Measurements from ENCODE around the gene C1D.

The C1D gene

GRCh38 chr2:68057658-68058396 is 5.0 kb downstream of the C1D start:
- no peak for FAIRE-seq

DNA sequence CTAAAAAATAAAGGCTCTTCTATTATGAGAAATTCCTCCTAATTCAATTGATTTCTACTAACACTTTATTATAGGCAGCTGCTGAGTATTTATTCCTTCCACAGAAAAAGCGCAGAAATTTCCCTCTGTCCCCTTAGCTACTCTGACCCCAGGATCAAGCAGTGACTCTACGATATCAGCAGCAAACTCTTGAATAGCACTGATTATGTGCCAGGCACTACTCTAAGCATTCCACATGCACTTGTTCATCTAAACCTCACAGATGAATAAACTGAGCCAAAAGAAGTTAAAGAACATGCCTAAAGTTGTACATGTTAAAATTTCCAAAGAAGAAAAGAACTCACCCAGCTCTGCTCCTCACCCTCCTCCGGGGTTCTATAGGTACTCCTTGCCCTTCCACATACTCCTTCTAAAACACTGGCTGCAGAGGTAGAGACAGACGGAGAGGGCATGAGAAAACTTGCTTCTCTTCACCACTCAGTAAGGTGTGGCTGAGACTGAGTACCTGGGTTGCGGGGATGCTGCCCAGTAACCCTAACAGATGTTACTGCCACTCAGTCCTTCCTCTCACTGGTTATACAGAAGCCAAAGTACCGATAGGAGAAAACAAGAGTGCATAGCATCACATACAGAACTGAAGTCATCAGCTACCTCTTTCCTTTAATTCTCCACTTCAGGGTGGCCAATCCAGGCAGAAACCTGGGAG is 9.9 kb downstream of the C1D start:
- no peak for FAIRE-seq

GRCh38 chr2:68050353-68050752 is 12.5 kb downstream of the C1D start:
- no peak for FAIRE-seq

DNA sequence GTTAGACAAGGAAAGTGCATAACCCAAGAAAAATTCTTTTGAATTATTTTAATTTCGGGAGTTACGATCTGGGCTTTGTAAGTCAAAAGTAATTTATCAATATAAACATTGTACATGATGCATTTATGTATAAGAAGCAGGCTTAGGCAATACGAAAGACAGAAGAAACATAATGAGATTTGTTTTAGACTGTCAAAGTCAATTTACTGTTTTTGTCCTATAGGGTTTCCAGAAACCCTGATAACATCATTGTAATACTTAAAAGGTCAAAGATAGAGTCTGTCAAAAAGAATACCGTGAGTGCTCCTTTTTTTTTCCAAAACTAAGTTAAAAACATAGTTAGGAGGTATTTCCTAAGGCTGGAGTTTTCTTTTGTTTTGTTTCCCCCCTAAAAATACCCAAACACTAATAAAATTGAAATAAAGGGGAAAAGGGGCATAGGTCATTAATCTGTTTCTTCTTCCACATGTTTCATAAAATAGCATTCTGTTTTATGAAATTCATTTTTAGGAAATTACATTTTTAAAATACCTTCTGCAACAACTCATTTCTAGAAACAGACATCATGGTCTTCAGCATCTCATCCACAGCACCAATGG is 16.1 kb downstream of the C1D start:
- FAIRE-seq = no peak

DNA sequence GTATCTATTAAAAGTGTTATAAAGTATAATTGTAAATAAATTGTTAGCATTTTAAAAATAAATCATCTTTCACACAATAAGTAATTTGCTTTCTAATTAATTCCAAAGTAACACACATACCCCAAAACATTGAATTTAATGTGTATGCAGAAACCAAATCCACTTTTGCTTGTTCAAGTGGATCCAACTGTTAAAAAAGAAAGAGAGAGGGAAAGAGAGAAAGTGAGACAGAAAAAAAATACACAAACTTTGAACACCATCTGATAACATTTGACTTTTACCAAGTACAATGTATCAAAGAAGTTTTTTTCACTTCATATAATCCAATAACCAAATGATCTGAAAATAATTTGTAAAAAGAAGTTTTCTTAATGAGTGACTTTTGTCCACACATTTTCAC is 16.6 kb downstream of the C1D start:
- peak; percentile 81 for FAIRE-seq

DNA sequence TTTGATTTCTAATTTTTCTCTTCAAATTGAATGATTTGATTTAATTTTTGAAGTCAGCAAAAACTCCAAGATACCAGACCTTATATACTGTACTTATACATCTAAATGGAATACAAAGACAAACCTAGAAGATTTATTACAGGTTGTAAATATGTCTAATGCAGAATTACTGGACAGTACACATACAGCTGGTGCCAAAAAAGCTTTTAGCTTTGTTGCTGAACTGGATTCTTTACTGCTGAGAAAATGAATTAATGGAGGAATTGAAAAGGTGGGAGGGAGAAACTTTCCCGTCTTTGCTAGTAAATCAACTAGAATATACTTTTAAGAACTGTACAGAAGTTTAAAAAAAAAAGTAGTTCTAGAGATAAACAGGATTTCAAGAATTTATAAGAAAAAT is 17.5 kb downstream of the C1D start:
- peak; percentile 62 for FAIRE-seq

- FAIRE-seq = no peak
Observed at GRCh38 chr2:68044099-68044498, 18.7 kb downstream of the C1D start.

- no peak for FAIRE-seq
Observed at GRCh38 chr2:68043695-68044094, 19.1 kb downstream of the C1D start.

DNA sequence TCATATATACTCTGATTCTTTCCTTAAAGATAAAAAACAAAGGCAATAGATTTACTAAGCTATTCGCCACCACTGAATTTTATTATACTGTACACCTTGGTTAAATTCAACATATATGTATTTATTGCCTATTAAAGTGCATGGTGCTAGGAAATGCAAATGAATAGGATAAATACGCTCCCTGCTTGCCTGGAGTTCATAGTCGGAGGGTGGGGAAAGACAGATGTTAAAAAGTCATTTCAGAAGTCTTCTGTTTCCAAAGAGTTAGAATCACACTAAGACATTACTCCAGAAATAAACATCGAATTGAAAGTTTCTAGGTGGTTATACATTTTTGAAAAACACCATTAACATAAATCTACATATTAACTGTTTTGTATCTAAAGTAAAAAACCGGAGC is 19.8 kb downstream of the C1D start:
- FAIRE-seq = no peak

- FAIRE-seq = no peak
Observed at GRCh38 chr2:68041704-68042245, 21.0 kb downstream of the C1D start.

GRCh38 chr2:68040078-68040477 is 22.7 kb downstream of the C1D start:
- no peak for FAIRE-seq

GRCh38 chr2:68039317-68039716 is 23.5 kb downstream of the C1D start:
- no peak for FAIRE-seq

- FAIRE-seq = no peak
Observed at GRCh38 chr2:68032702-68033101, 30.1 kb downstream of the C1D start.

GRCh38 chr2:68031542-68032160 is 31.2 kb downstream of the C1D start:
- peak; percentile 94 for FAIRE-seq

DNA sequence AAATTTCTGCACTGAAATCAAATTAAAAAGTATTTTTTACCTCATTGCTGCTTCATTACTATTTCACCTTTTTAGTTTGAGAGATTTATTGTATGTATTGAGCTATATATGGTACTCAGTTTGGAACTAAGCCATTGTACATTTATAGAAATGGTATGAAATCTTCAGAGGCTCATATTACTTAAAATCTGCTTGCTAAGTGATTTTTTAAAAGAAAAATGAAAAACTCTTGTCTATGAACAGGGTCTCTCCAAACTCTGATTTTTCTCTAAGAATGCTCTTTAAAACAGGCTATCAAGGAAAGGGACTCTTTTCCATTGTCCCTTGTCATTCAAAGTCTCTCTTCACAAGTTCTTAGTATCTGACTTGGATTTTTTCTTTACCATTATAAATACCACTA is 31.8 kb downstream of the C1D start:
- FAIRE-seq = no peak

DNA sequence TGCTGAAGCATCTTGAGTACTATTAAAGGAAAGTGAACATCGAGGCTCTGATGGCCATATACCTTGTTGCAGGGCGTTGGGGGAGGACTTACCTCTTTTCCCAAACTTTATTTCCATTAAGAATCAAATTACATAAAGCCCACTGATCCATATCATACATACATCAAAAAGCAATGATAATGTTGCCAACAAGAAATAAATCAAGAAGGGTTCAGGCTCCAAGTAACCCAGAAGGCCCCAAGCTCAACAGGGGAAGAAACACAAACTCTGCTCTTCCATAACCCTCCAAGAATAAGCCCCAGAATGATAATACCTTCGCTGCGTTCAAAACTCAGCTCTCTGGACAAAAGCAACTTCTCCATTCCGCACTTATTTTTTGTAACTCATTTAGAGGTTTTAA is 32.3 kb downstream of the C1D start:
- FAIRE-seq = no peak

DNA sequence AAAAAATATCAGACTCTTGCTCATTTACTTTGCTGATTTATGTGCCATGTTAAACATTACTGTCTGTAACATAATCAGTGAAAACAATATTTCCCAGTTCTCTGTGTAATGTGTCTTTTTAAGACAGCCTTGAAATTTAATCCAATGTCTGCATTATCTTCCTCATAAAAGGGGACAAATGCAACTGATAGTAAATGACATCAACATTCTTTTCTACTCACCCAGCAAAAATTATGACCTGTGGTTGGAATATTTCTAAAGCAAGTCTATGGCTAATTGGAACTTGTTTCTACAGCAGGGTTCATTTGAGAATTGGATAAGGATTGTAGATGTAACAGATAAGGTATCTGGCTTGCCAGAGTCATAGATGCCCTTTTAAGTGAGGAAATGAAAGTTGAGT is 34.8 kb downstream of the C1D start:
- no peak for FAIRE-seq

DNA sequence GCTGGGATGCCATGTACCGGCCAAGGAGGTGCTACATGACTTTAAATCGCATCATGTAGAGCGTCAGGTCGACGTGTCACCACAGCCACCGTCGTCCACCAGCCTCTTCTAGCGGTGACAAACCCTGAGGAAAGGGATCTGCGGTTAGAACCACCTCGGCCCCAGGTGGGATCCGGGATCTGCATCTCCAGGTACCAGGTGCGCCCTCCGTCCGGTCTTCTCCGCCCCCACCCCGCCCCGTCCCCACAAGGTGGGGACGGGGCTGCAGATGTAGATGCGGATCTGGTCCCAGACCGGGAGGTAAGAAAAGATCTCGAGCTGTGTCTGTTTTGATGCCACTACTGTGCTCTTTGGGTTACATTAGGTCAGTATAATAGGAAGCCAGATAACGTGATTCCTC is 38.4 kb downstream of the C1D start:
- no peak for FAIRE-seq

GRCh38 chr2:68023904-68024303 is 38.9 kb downstream of the C1D start:
- FAIRE-seq = no peak

DNA sequence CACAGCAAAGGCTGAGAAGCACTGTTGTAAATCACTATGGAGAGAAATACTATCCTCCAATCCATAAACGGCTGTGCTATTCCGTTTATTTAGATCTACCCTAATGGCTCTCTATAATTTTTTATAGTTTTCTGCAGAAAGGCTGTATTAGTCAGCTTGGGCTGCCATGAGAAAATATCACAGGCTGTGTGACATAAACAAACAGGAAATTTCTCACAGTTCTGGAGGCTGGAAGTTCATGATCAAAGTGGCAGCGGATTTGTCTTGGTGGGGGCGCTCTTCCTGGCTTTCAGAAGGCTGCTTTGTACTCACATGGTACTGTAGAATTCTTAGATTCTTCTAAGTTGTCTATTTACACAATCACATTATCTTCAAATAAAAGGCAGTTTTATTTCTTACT is 44.1 kb downstream of the C1D start:
- FAIRE-seq = no peak

GRCh38 chr2:68009526-68009925 is 53.3 kb downstream of the C1D start:
- FAIRE-seq = no peak

- no peak for FAIRE-seq
Observed at GRCh38 chr2:68000170-68000825, 62.5 kb downstream of the C1D start.

GRCh38 chr2:67999332-67999731 is 63.5 kb downstream of the C1D start:
- no peak for FAIRE-seq

All from TTC549 (cell line).